ENCODE results near the gene COX19. TPM values are rescaled to one million over a fixed set of nuclear protein-coding genes. Genes with fewer than 3 reads are reported as not detected.

COX19 gene
- total and polyA plus RNA-seq, 2 donors (not counting 1 experiment from before 2014, with no cell fraction given) = 14.7 to 38.3 TPM

DNA sequence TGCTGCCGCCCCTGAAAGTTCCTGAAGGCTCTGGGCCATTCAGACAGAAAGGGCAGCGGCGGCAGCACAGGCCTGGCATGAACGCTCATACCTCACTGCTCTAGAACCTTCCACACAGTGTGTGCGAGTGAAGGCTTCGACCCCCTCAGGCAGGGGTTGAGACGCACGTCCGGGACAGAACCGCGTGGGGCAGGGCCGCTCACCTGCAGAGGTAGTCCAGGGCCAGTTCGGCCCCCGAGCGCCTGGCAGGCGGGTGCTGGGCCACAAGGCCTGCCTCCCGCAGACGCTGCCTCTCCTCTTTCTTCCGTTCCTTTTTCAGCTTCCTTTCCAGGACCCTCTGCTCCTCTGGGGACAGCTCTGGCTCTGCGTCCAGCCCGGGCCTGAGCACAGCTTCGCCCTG, 34.4 kb upstream of the COX19 start:
- no peak overlapping the region for H3K4me3 ChIP-seq (ENCODE audit: control extremely low read depth in 1 of 5, extremely low read depth in 1 of 5, insufficient read depth in 1 of 5, low read depth in 2 of 5, low read length in 4 of 5)
- Mint-ChIP-seq H3K9me3 (ENCODE audit: insufficient read depth) (no peaks in the 10 kb centered on the region), H3K27me3 (no peaks in the 10 kb centered on the region), H3K4me1 (peaks cover 45% of the 10 kb centered on the region), H3K4me3 (no peak overlapping the region), H3K27ac (no peak overlapping the region)
- CTCF ChIA-PET = interaction anchor here (1.1 kb wide), 1 partner anchor 56 kb away, joined by 3 read pairs; no protein-coding TSS in a partner anchor
- ATAC-seq (ENCODE audit: low read depth) (no peak), DNase-seq (no peak)
- peaks cover 11 to 19% of the 10 kb centered on the region in 2 donors for H3K4me1 ChIP-seq (ENCODE audit: control insufficient read depth in 2 of 2, insufficient read depth in 2 of 2, low read length in 2 of 2)
- no peaks in the 10 kb centered on the region for H3K27me3 ChIP-seq (replicated peaks in 1 of 4; ENCODE audit: control extremely low read depth in 1 of 4, control insufficient read depth in 3 of 4, insufficient read depth in 4 of 4, low read length in 3 of 4)
- TF ChIP-seq, protein P1, sequence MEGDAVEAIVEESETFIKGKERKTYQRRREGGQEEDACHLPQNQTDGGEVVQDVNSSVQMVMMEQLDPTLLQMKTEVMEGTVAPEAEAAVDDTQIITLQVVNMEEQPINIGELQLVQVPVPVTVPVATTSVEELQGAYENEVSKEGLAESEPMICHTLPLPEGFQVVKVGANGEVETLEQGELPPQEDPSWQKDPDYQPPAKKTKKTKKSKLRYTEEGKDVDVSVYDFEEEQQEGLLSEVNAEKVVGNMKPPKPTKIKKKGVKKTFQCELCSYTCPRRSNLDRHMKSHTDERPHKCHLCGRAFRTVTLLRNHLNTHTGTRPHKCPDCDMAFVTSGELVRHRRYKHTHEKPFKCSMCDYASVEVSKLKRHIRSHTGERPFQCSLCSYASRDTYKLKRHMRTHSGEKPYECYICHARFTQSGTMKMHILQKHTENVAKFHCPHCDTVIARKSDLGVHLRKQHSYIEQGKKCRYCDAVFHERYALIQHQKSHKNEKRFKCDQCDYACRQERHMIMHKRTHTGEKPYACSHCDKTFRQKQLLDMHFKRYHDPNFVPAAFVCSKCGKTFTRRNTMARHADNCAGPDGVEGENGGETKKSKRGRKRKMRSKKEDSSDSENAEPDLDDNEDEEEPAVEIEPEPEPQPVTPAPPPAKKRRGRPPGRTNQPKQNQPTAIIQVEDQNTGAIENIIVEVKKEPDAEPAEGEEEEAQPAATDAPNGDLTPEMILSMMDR (IDR thresholded peaks at IDR 0.05) = no peak
- no peak for TF ChIP-seq EZH2 (IDR thresholded peaks at IDR 0.05; ENCODE audit: borderline replicate concordance, insufficient read depth, low read depth, low read length, poor library complexity, severe bottlenecking)
- H3K9ac ChIP-seq (ENCODE audit: low read length) = no peak overlapping the region
- H3K27ac ChIP-seq (ENCODE audit: low read length in 2 of 2) = no peak overlapping the region
- POLR2A ChIA-PET = no interaction called here
- no peak overlapping the region for H2AFZ ChIP-seq (ENCODE audit: insufficient read depth, low read depth, low read length, poor library complexity, severe bottlenecking)
- H3K79me2 ChIP-seq (ENCODE audit: control insufficient read depth, insufficient read depth, low read length) = peaks cover 52% of the 10 kb centered on the region
- H3K9me3 ChIP-seq (ENCODE audit: control extremely low read depth in 1 of 3, control insufficient read depth in 2 of 3, insufficient read depth in 1 of 3, low read length in 2 of 3) = peaks cover 0 to 5% (median 0%) of the 10 kb centered on the region in 3 donors
- no peak overlapping the region for H3K4me2 ChIP-seq (replicated peaks; ENCODE audit: low read depth, low read length, poor library complexity, severe bottlenecking)
- H4K20me1 ChIP-seq (ENCODE audit: control insufficient read depth, insufficient read depth, low read length, poor library complexity, severe bottlenecking) = peaks cover 88% of the 10 kb centered on the region
- WGBS (ENCODE audit: insufficient coverage) = 97% methylated on average over 22 of the region's 22 CpGs
- peaks cover 0 to 33% of the 10 kb centered on the region in 2 experiments for H3K36me3 ChIP-seq (replicated peaks in 1 of 2; ENCODE audit: control extremely low read depth in 1 of 2, control insufficient read depth in 1 of 2, extremely low read depth in 1 of 2, insufficient read depth in 2 of 2, low read length in 1 of 2)
- intact Hi-C loops (cut with micrococcal nuclease) = no loop called here

DNA sequence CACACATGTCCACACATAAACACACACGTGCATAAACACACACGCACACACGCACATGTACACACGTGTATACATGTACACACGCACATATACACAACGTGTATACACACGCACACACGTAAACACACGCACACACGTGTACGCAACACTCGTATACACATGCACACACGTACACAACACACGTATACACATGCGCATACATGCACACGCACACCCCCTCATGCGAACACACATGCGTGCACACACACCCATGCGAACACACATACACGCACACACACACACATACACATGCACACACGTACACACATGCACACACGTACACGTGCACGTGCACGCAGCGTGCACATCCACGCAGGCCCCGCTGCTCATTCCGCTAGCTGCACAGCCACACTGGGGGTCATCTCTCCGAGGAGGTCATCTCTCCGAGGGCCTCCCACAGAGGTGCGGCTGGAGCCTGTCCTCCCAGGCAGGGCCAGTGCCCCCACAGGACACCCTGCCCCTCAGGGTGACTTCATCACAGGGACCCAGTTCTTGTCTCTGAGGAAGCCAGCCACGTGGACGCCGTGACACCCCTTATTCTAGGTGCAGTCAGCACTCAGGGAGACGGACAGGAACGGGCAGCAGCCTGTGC, 33.5 kb upstream of the COX19 start:
- H3K36me3 ChIP-seq (replicated peaks in 1 of 2; ENCODE audit: control extremely low read depth in 1 of 2, control insufficient read depth in 1 of 2, extremely low read depth in 1 of 2, insufficient read depth in 2 of 2, low read length in 1 of 2) = peaks cover 0 to 33% of the 10 kb centered on the region in 2 experiments
- 97% methylated on average over 37 of the region's 37 CpGs for WGBS (ENCODE audit: insufficient coverage)
- no peak overlapping the region for H3K4me2 ChIP-seq (replicated peaks; ENCODE audit: low read depth, low read length, poor library complexity, severe bottlenecking)
- ChIA-PET CTCF (interaction anchor here (1.0 to 1.5 kb wide), 2 partner anchors 16 to 57 kb away, joined by 4 to 6 read pairs; no protein-coding TSS in a partner anchor), POLR2A (no interaction called here)
- Mint-ChIP-seq H3K4me3 (peak overlapping the region; percentile 26), H3K9me3 (ENCODE audit: insufficient read depth) (no peaks in the 10 kb centered on the region), H3K27ac (peak overlapping the region; percentile 73), H3K27me3 (no peaks in the 10 kb centered on the region), H3K4me1 (peaks cover 49% of the 10 kb centered on the region)
- no peak for DNase-seq
- no peaks in the 10 kb centered on the region for H3K27me3 ChIP-seq (replicated peaks in 1 of 4; ENCODE audit: control extremely low read depth in 1 of 4, control insufficient read depth in 3 of 4, insufficient read depth in 4 of 4, low read length in 3 of 4)
- no peak overlapping the region for H3K27ac ChIP-seq (ENCODE audit: low read length in 2 of 2)
- ATAC-seq (ENCODE audit: low read depth) = no peak
- peaks cover 80% of the 10 kb centered on the region for H4K20me1 ChIP-seq (ENCODE audit: control insufficient read depth, insufficient read depth, low read length, poor library complexity, severe bottlenecking)
- no peak overlapping the region for H3K4me3 ChIP-seq (ENCODE audit: control extremely low read depth in 1 of 5, extremely low read depth in 1 of 5, insufficient read depth in 1 of 5, low read depth in 2 of 5, low read length in 4 of 5)
- H3K9me3 ChIP-seq (ENCODE audit: control extremely low read depth in 1 of 3, control insufficient read depth in 2 of 3, insufficient read depth in 1 of 3, low read length in 2 of 3) = peaks cover 0 to 5% (median 0%) of the 10 kb centered on the region in 3 donors
- H3K79me2 ChIP-seq (ENCODE audit: control insufficient read depth, insufficient read depth, low read length) = peaks cover 43% of the 10 kb centered on the region
- TF ChIP-seq EZH2 (IDR thresholded peaks at IDR 0.05; ENCODE audit: borderline replicate concordance, insufficient read depth, low read depth, low read length, poor library complexity, severe bottlenecking) = no peak
- intact Hi-C loops (cut with micrococcal nuclease) = no loop called here
- peaks cover 20 to 28% of the 10 kb centered on the region in 2 donors for H3K4me1 ChIP-seq (ENCODE audit: control insufficient read depth in 2 of 2, insufficient read depth in 2 of 2, low read length in 2 of 2)
- H2AFZ ChIP-seq (ENCODE audit: insufficient read depth, low read depth, low read length, poor library complexity, severe bottlenecking) = no peak overlapping the region
- no peak overlapping the region for H3K9ac ChIP-seq (ENCODE audit: low read length)

All from B cell (primary cell).